WTC11 (cell line): ENCODE data around the gene PHAX.

Experiments used
- CBFB ChIP-seq: sonication (generic); formaldehyde crosslinking; IDR thresholded peaks from 2 replicates; pipeline ENCODE4 v1.8.1; 2022; ENCODE audit warnings: mild to moderate bottlenecking, low read depth, missing genetic modification reagents
- CREM ChIP-seq: sonication (generic); formaldehyde crosslinking; IDR thresholded peaks from 2 replicates; pipeline ENCODE4 v1.8.1; 2022; ENCODE audit warnings: mild to moderate bottlenecking, missing genetic modification reagents, moderate library complexity
- FOXK1 ChIP-seq: sonication (generic); formaldehyde crosslinking; IDR thresholded peaks from 2 replicates; pipeline ENCODE4 v1.8.0; 2022; ENCODE audit warnings: mild to moderate bottlenecking, moderate library complexity, missing genetic modification reagents
- FOXP1 ChIP-seq: sonication (generic); formaldehyde crosslinking; IDR thresholded peaks from 2 replicates; pipeline ENCODE4 v1.8.0; 2022; ENCODE audit warnings: missing genetic modification reagents, mild to moderate bottlenecking, moderate library complexity, borderline replicate concordance
- SMAD4 ChIP-seq: sonication (generic); formaldehyde crosslinking; IDR thresholded peaks from 2 replicates; pipeline ENCODE4 v1.8.0; 2022; ENCODE audit warnings: mild to moderate bottlenecking, missing genetic modification reagents
- SP1 ChIP-seq: sonication (generic); formaldehyde crosslinking; conservative IDR thresholded peaks from 2 replicates; pipeline ENCODE4 v1.8.1; 2022; ENCODE audit warnings: missing genetic modification reagents
- TP53 ChIP-seq: sonication (generic); formaldehyde crosslinking; IDR thresholded peaks from 2 replicates; pipeline ENCODE4 v1.8.1; 2023; ENCODE audit warnings: mild to moderate bottlenecking, missing genetic modification reagents
- TF ChIP-seq, protein P1 (sequence below): fragments of 200-600 bp; IDR thresholded peaks from 2 replicates; pipeline ENCODE4 v1.8.0; 2022; ENCODE audit warnings: antibody characterized with exemption

DNA sequence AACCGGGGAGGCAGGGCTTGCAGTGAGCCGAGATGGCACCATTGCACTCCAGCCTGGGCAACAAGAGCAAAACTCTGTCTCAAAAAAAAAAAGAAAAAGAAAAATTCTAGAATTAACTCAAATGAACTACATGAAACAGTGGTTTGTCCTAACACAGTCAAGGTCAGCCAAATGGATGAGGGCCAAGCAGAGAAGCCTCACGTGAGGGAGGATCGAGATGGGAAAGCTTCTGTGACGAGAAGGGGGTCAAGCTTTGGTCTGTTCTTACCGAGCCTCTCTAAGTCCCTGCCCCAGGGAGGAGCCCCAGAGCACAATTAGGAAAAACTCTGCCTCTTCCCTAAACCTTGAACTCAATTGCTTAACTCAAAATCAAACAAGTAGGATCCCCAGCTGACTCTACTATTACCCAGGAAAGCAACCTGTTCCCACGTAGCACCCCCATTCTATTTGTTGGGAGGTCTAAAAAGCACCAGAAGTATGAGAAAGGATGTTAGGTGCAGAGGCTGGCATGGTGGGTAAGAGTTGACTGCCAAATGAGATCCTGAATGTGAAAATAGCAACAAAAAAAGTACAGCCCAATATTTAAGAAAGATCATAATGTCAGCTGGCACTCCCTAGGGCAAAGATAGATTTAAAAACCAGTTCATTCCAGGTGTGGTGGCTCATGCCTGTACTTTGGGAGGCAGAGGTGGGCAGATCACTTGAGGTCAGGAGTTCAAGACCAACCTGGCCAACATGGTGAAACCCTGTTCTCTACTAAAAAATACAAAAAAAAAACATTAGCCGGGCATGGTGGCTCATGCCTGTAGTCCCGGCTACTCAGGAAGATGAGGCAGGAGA lies 13.0 kb upstream of the PHAX start:
- TF ChIP-seq SP1 (CRISPR knock-in tag): no peak
- TF ChIP-seq, protein P1, sequence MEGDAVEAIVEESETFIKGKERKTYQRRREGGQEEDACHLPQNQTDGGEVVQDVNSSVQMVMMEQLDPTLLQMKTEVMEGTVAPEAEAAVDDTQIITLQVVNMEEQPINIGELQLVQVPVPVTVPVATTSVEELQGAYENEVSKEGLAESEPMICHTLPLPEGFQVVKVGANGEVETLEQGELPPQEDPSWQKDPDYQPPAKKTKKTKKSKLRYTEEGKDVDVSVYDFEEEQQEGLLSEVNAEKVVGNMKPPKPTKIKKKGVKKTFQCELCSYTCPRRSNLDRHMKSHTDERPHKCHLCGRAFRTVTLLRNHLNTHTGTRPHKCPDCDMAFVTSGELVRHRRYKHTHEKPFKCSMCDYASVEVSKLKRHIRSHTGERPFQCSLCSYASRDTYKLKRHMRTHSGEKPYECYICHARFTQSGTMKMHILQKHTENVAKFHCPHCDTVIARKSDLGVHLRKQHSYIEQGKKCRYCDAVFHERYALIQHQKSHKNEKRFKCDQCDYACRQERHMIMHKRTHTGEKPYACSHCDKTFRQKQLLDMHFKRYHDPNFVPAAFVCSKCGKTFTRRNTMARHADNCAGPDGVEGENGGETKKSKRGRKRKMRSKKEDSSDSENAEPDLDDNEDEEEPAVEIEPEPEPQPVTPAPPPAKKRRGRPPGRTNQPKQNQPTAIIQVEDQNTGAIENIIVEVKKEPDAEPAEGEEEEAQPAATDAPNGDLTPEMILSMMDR: no peak
- no peak for TF ChIP-seq CBFB (CRISPR knock-in tag)
- no peak for TF ChIP-seq CREM (CRISPR knock-in tag)
- TF ChIP-seq FOXP1 (CRISPR knock-in tag): no peak
- TF ChIP-seq TP53 (CRISPR knock-in tag): no peak
- no peak for TF ChIP-seq FOXK1
- TF ChIP-seq SMAD4 (CRISPR knock-in tag): no peak
